HEK293 (cell line): ENCODE measurements around the gene CENPH.

Source experiments
- ATF2 ChIP-seq: fragments of 450-650 bp; formaldehyde crosslinking; IDR thresholded peaks from 2 replicates; pipeline ENCODE4 v1.5.1; 2016; ENCODE audit warnings: missing biosample characterization, missing genetic modification characterization, low read depth
- BCL11A ChIP-seq: fragments of 450-650 bp; formaldehyde crosslinking; IDR thresholded peaks from 2 replicates; pipeline ENCODE4 v1.5.1; 2016; ENCODE audit warnings: low read depth, missing biosample characterization, missing genetic modification characterization
- GLI4 ChIP-seq: fragments of 450-650 bp; formaldehyde crosslinking; IDR thresholded peaks from 2 replicates; pipeline ENCODE4 v1.5.1; 2016; ENCODE audit warnings: missing biosample characterization, missing genetic modification characterization
- MYNN ChIP-seq: fragments of 450-650 bp; formaldehyde crosslinking; IDR thresholded peaks from 2 replicates; pipeline ENCODE4 v1.5.1; 2016; ENCODE audit warnings: missing biosample characterization, missing genetic modification characterization, borderline replicate concordance
- PRDM1 ChIP-seq: fragments of 450-650 bp; formaldehyde crosslinking; IDR thresholded peaks from 2 replicates; pipeline ENCODE4; 2016; ENCODE audit warnings: missing biosample characterization, missing genetic modification characterization
- REPIN1 ChIP-seq: fragments of 450-650 bp; formaldehyde crosslinking; IDR thresholded peaks from 2 replicates; pipeline ENCODE4 v1.5.1; 2017; ENCODE audit warnings: missing biosample characterization, missing genetic modification characterization, low read depth
- SALL2 ChIP-seq: fragments of 450-650 bp; formaldehyde crosslinking; IDR thresholded peaks from 2 replicates; pipeline ENCODE4 v1.5.0; 2017; ENCODE audit warnings: missing biosample characterization, mild to moderate bottlenecking, missing genetic modification characterization, borderline replicate concordance
- SCRT2 ChIP-seq: fragments of 450-650 bp; formaldehyde crosslinking; IDR thresholded peaks from 2 replicates; pipeline ENCODE4 v1.5.1; 2016; ENCODE audit warnings: missing biosample characterization, missing genetic modification characterization
- SP3 ChIP-seq: fragments of 450-650 bp; formaldehyde crosslinking; IDR thresholded peaks from 2 replicates; pipeline ENCODE4 v1.5.1; 2016; ENCODE audit warnings: missing biosample characterization, missing genetic modification characterization
- ZBTB17 ChIP-seq: fragments of 450-650 bp; formaldehyde crosslinking; IDR thresholded peaks from 2 replicates; pipeline ENCODE4 v1.5.1; 2016; ENCODE audit warnings: missing biosample characterization, missing genetic modification characterization
- ZBTB21 ChIP-seq: fragments of 450-650 bp; formaldehyde crosslinking; IDR thresholded peaks from 2 replicates; pipeline ENCODE4 v1.5.1; 2017; ENCODE audit warnings: missing biosample characterization, missing genetic modification characterization
- ZEB2 ChIP-seq: fragments of 450-650 bp; formaldehyde crosslinking; IDR thresholded peaks from 2 replicates; pipeline ENCODE4 v1.5.1; 2016; ENCODE audit warnings: missing biosample characterization, missing genetic modification characterization
- ZNF132 ChIP-seq: fragments of 450-650 bp; formaldehyde crosslinking; IDR thresholded peaks from 2 replicates; pipeline ENCODE4 v1.5.1; 2017; ENCODE audit warnings: missing biosample characterization, missing genetic modification characterization, borderline replicate concordance
- ZNF157 ChIP-seq: fragments of 450-650 bp; formaldehyde crosslinking; IDR thresholded peaks from 2 replicates; pipeline ENCODE4 v1.5.1; 2016; ENCODE audit warnings: missing biosample characterization, missing genetic modification characterization
- ZNF174 ChIP-seq: fragments of 450-650 bp; formaldehyde crosslinking; IDR thresholded peaks from 2 replicates; pipeline ENCODE4 v1.5.0; 2017; ENCODE audit warnings: missing biosample characterization, mild to moderate bottlenecking, missing genetic modification characterization
- ZNF24 ChIP-seq: fragments of 450-650 bp; formaldehyde crosslinking; IDR thresholded peaks from 2 replicates; pipeline ENCODE4 v1.5.1; 2016; ENCODE audit warnings: missing biosample characterization, missing genetic modification characterization
- ZNF26 ChIP-seq: fragments of 450-650 bp; formaldehyde crosslinking; IDR thresholded peaks from 2 replicates; pipeline ENCODE4 v1.5.1; 2016; ENCODE audit warnings: missing biosample characterization, missing genetic modification characterization
- ZNF274 ChIP-seq, 2 experiments: fragments of 200-500 bp in 1 of 2; fragments of 450-650 bp in 1 of 2; sonication (Bioruptor generic) in 1 of 2; formaldehyde crosslinking in 1 of 2; IDR thresholded peaks; 2 replicates each; pipeline versions ENCODE4 v1.5.1 to v1.6.1; 2014 to 2016; ENCODE audit warnings: borderline replicate concordance in 1 of 2, inconsistent platforms in 1 of 2, low read length in 1 of 2, missing biosample characterization in 1 of 2, missing genetic modification characterization in 1 of 2
- ZNF394 ChIP-seq: fragments of 450-650 bp; formaldehyde crosslinking; IDR thresholded peaks from 2 replicates; pipeline ENCODE4 v1.5.1; 2016; ENCODE audit warnings: missing biosample characterization, missing genetic modification characterization, mild to moderate bottlenecking, moderate library complexity, borderline replicate concordance
- ZNF423 ChIP-seq: fragments of 450-650 bp; formaldehyde crosslinking; IDR thresholded peaks from 2 replicates; pipeline ENCODE4 v1.5.1; 2016; ENCODE audit warnings: missing biosample characterization, missing genetic modification characterization
- ZNF426 ChIP-seq: fragments of 450-650 bp; formaldehyde crosslinking; IDR thresholded peaks from 2 replicates; pipeline ENCODE4 v1.5.1; 2017; ENCODE audit warnings: missing biosample characterization, missing genetic modification characterization, mild to moderate bottlenecking, inconsistent platforms, moderate library complexity
- ZNF473 ChIP-seq: fragments of 450-650 bp; formaldehyde crosslinking; IDR thresholded peaks from 2 replicates; pipeline ENCODE4 v1.5.1; 2017; ENCODE audit warnings: missing biosample characterization, missing genetic modification characterization
- ZNF48 ChIP-seq: fragments of 450-650 bp; formaldehyde crosslinking; IDR thresholded peaks from 2 replicates; pipeline ENCODE4 v1.5.1; 2016; ENCODE audit warnings: missing biosample characterization, missing genetic modification characterization
- ZNF514 ChIP-seq: fragments of 450-650 bp; formaldehyde crosslinking; IDR thresholded peaks from 2 replicates; pipeline ENCODE4 v1.5.1; 2016; ENCODE audit warnings: missing biosample characterization, missing genetic modification characterization
- ZNF555 ChIP-seq: fragments of 450-650 bp; formaldehyde crosslinking; conservative IDR thresholded peaks from 2 replicates; pipeline ENCODE4 v1.5.1; 2017; ENCODE audit warnings: missing biosample characterization, mild to moderate bottlenecking, missing genetic modification characterization, inconsistent platforms
- ZNF560 ChIP-seq: fragments of 450-650 bp; formaldehyde crosslinking; IDR thresholded peaks from 2 replicates; pipeline ENCODE4 v1.5.1; 2017; ENCODE audit warnings: missing biosample characterization, missing genetic modification characterization, borderline replicate concordance
- ZNF610 ChIP-seq: fragments of 450-650 bp; formaldehyde crosslinking; IDR thresholded peaks from 2 replicates; pipeline ENCODE4 v1.5.1; 2016; ENCODE audit warnings: missing biosample characterization, missing genetic modification characterization, borderline replicate concordance
- ZNF658 ChIP-seq: fragments of 450-650 bp; formaldehyde crosslinking; IDR thresholded peaks from 2 replicates; pipeline ENCODE4; 2016; ENCODE audit warnings: missing biosample characterization, missing genetic modification characterization
- ZNF701 ChIP-seq: fragments of 450-650 bp; formaldehyde crosslinking; IDR thresholded peaks from 2 replicates; pipeline ENCODE4 v1.5.1; 2016; ENCODE audit warnings: missing biosample characterization, missing genetic modification characterization
- ZSCAN16 ChIP-seq: fragments of 450-650 bp; formaldehyde crosslinking; IDR thresholded peaks from 2 replicates; pipeline ENCODE4 v1.5.1; 2016; ENCODE audit warnings: missing biosample characterization, missing genetic modification characterization
- TF ChIP-seq, protein P1 (sequence below): fragments of 450-650 bp; formaldehyde crosslinking; IDR thresholded peaks from 2 replicates; pipeline ENCODE4; 2016; ENCODE audit warnings: missing biosample characterization, missing genetic modification characterization
- TF ChIP-seq, protein P2 (sequence below): fragments of 450-650 bp; formaldehyde crosslinking; IDR thresholded peaks from 2 replicates; pipeline ENCODE4 v1.5.1; 2016; ENCODE audit warnings: missing biosample characterization, missing genetic modification characterization
- TF ChIP-seq, protein P3 (sequence below): fragments of 450-650 bp; formaldehyde crosslinking; IDR thresholded peaks from 2 replicates; pipeline ENCODE4 v1.5.1; 2016; ENCODE audit warnings: missing biosample characterization, missing genetic modification characterization

The CENPH gene

GRCh38 chr5:69213513-69214215 is 24.3 kb downstream of the CENPH start (continued):
- TF ChIP-seq ZNF555 (no peak), SALL2 (tag by site-specific recombination) (no peak), PRDM1 (tag by site-specific recombination) (no peak), ZNF560 (tag by site-specific recombination) (no peak), ZEB2 (tag by site-specific recombination) (0 out of 2 replicates have a peak, but pooled peaks have one; percentile 15), MYNN (tag by site-specific recombination) (no peak), ZNF394 (tag by site-specific recombination) (0 out of 2 replicates have a peak, but pooled peaks have one; percentile 9), ZBTB17 (tag by site-specific recombination) (peak; percentile 48; the same call in 1 of the 2 replicates), ZNF473 (tag by site-specific recombination) (no peak), REPIN1 (tag by site-specific recombination) (no peak), SCRT2 (tag by site-specific recombination) (peak; percentile 28; the same call in 1 of the 2 replicates), ZNF701 (no peak), ZSCAN16 (tag by site-specific recombination) (no peak), ATF2 (tag by site-specific recombination) (no peak), GLI4 (tag by site-specific recombination) (no peak), ZNF610 (tag by site-specific recombination) (no peak), BCL11A (tag by site-specific recombination) (no peak), ZNF426 (tag by site-specific recombination) (no peak), ZNF658 (no peak), ZBTB21 (tag by site-specific recombination) (no peak), ZNF24 (tag by site-specific recombination) (no peak), SP3 (no peak), ZNF274 (IDR thresholded peaks at IDR 0.05; ENCODE audit: low read length) (no peak), ZNF274 (tag by site-specific recombination; IDR thresholded peaks at IDR 0.05; ENCODE audit: borderline replicate concordance) (no peak), ZNF48 (tag by site-specific recombination) (no peak), ZNF174 (no peak), ZNF514 (no peak), ZNF26 (no peak), ZNF132 (tag by site-specific recombination) (no peak), ZNF157 (tag by site-specific recombination) (no peak), ZNF423 (tag by site-specific recombination) (no peak)
- TF ChIP-seq, protein P1, sequence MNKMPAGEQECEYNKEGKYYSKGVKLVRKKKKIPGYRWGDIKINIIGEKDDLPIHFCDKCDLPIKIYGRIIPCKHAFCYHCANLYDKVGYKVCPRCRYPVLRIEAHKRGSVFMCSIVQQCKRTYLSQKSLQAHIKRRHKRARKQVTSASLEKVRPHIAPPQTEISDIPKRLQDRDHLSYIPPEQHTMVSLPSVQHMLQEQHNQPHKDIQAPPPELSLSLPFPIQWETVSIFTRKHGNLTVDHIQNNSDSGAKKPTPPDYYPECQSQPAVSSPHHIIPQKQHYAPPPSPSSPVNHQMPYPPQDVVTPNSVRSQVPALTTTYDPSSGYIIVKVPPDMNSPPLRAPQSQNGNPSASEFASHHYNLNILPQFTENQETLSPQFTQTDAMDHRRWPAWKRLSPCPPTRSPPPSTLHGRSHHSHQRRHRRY (tag by site-specific recombination): no peak
- TF ChIP-seq, protein P2, sequence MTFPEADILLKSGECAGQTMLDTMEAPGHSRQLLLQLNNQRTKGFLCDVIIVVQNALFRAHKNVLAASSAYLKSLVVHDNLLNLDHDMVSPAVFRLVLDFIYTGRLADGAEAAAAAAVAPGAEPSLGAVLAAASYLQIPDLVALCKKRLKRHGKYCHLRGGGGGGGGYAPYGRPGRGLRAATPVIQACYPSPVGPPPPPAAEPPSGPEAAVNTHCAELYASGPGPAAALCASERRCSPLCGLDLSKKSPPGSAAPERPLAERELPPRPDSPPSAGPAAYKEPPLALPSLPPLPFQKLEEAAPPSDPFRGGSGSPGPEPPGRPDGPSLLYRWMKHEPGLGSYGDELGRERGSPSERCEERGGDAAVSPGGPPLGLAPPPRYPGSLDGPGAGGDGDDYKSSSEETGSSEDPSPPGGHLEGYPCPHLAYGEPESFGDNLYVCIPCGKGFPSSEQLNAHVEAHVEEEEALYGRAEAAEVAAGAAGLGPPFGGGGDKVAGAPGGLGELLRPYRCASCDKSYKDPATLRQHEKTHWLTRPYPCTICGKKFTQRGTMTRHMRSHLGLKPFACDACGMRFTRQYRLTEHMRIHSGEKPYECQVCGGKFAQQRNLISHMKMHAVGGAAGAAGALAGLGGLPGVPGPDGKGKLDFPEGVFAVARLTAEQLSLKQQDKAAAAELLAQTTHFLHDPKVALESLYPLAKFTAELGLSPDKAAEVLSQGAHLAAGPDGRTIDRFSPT (tag by site-specific recombination): no peak
- TF ChIP-seq, protein P3, sequence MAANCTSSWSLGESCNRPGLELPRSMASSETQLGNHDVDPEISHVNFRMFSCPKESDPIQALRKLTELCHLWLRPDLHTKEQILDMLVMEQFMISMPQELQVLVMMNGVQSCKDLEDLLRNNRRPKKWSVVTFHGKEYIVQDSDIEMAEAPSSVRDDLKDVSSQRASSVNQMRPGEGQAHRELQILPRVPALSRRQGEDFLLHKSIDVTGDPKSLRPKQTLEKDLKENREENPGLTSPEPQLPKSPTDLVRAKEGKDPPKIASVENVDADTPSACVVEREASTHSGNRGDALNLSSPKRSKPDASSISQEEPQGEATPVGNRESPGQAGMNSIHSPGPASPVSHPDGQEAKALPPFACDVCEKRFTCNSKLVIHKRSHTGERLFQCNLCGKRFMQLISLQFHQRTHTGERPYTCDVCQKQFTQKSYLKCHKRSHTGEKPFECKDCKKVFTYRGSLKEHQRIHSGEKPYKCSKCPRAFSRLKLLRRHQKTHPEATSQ (tag by site-specific recombination): no peak
